Neural progenitor cell (in vitro differentiated cells): Measurements from ENCODE around the gene FOXK2. TPM values are rescaled to one million over a fixed set of nuclear protein-coding genes. Genes with fewer than 3 reads are reported as not detected.

Source experiments
- DNase-seq: peaks from one replicate; pipeline ENCODE4 v3.0.0-alpha.2; 2016; ENCODE audit warnings: low spot score
- H2AFZ ChIP-seq: fragments of 200-600 bp; sonication (generic); replicated peaks from 2 replicates; pipeline ENCODE4 v1.6.1; 2016; ENCODE audit warnings: antibody characterized with exemption
- H3F3A ChIP-seq: fragments of 200-600 bp; sonication (generic); 2 replicates; pipeline ENCODE4 v1.6.1; 2016; ENCODE audit warnings: antibody characterized with exemption, low read depth
- H3K27ac ChIP-seq: fragments of 200-600 bp; sonication (generic); 2 replicates; pipeline ENCODE4 v1.5.1; 2016; ENCODE audit warnings: mild to moderate bottlenecking
- H3K27me3 ChIP-seq: fragments of 200-600 bp; sonication (generic); 2 replicates; pipeline ENCODE4 v1.6.1; 2016; ENCODE audit warnings: mild to moderate bottlenecking, moderate library complexity
- H3K36me3 ChIP-seq: fragments of 200-600 bp; sonication (generic); 2 replicates; pipeline ENCODE4 v1.5.1; 2016
- H3K4me1 ChIP-seq: fragments of 200-600 bp; sonication (generic); 2 replicates; pipeline ENCODE4 v1.6.1; 2016; ENCODE audit warnings: mixed run types
- H3K4me2 ChIP-seq: fragments of 200-600 bp; sonication (generic); 2 replicates; pipeline ENCODE4 v1.6.1; 2016
- H3K4me3 ChIP-seq: fragments of 200-600 bp; sonication (generic); 2 replicates; pipeline ENCODE4 v1.5.1; 2016
- H3K79me2 ChIP-seq: fragments of 200-600 bp; sonication (generic); 2 replicates; pipeline ENCODE4 v1.6.1; 2016; ENCODE audit warnings: low read depth
- H3K9ac ChIP-seq: fragments of 200-600 bp; sonication (generic); 2 replicates; pipeline ENCODE4 v1.6.1; 2016
- H3K9me3 ChIP-seq: fragments of 200-600 bp; sonication (generic); 2 replicates; pipeline ENCODE4 v1.5.1; 2016; ENCODE audit warnings: low read depth
- H4K20me1 ChIP-seq: fragments of 200-600 bp; sonication (generic); 2 replicates; pipeline ENCODE4 v1.6.1; 2016; ENCODE audit warnings: low read depth
- H3K27ac Mint-ChIP-seq: 3 replicates; pipeline ENCODE4 v1.8.0; 2021; ENCODE audit warnings: mixed read lengths
- H3K27me3 Mint-ChIP-seq: 2 replicates; pipeline ENCODE4 v1.8.0; 2022; ENCODE audit warnings: low read depth, mild to moderate bottlenecking, inconsistent platforms, moderate library complexity, mixed read lengths; ENCODE audit not compliant: insufficient read depth
- H3K36me3 Mint-ChIP-seq: 3 replicates; pipeline ENCODE4 v1.8.0; 2021; ENCODE audit warnings: mixed read lengths
- H3K4me1 Mint-ChIP-seq: 3 replicates; pipeline ENCODE4 v1.8.0; 2021; ENCODE audit warnings: mixed read lengths
- H3K4me3 Mint-ChIP-seq: 3 replicates; pipeline ENCODE4 v1.8.0; 2021; ENCODE audit warnings: mild to moderate bottlenecking, moderate library complexity, mixed read lengths
- H3K9me3 Mint-ChIP-seq: 3 replicates; pipeline ENCODE4 v1.8.0; 2020; ENCODE audit warnings: mixed read lengths
- EZH2 ChIP-seq: fragments of 200-600 bp; sonication (generic); IDR thresholded peaks from 2 replicates; pipeline ENCODE4 v1.6.1; 2017; ENCODE audit warnings: antibody characterized with exemption, mild to moderate bottlenecking, moderate library complexity
- EZH2phosphoT487 ChIP-seq: fragments of 200-600 bp; sonication (generic); IDR thresholded peaks from 2 replicates; pipeline ENCODE4 v1.6.1; 2017; ENCODE audit warnings: antibody characterized with exemption
- total RNA-seq: library from RNA; depleted of rRNA; stranded (reverse); fragments of >200 nt; gene quantifications from 2 replicates; pipeline ENCODE4 v1.2.3, GENCODE V29; 2015; ENCODE audit warnings: low replicate concordance
- TF ChIP-seq, protein P1 (sequence below): fragments of 200-600 bp; sonication (generic); IDR thresholded peaks from 2 replicates; pipeline ENCODE4 v1.5.1; 2017; ENCODE audit warnings: antibody characterized with exemption, mild to moderate bottlenecking

The FOXK2 gene
- total RNA-seq, 1 donor from 2014 or later = 28.1 TPM

GRCh38 chr17:82627405-82627804 is 107.9 kb downstream of the FOXK2 start:
- Mint-ChIP-seq H3K4me1 (no peaks in the 10 kb centered on the region), H3K4me3 (no peak overlapping the region), H3K27me3 (no peaks in the 10 kb centered on the region), H3K9me3 (no peaks in the 10 kb centered on the region), H3K27ac (no peak overlapping the region), H3K36me3 (peaks cover 30% of the 10 kb centered on the region)
- Histone ChIP-seq H3K27me3 (no peaks in the 10 kb centered on the region), H3K36me3 (no peaks in the 10 kb centered on the region), H3K27ac (no peak overlapping the region), H3K4me1 (no peaks in the 10 kb centered on the region), H3K79me2 (peaks cover 21% of the 10 kb centered on the region), H3K9me3 (no peaks in the 10 kb centered on the region), H3K4me3 (no peak overlapping the region), H2AFZ (no peak overlapping the region), H4K20me1 (peaks cover 34% of the 10 kb centered on the region), H3K9ac (no peak overlapping the region), H3K4me2 (no peak overlapping the region), H3F3A (no peaks in the 10 kb centered on the region)
- no peak for DNase-seq
- TF ChIP-seq EZH2phosphoT487 (no peak), EZH2 (no peak)
- TF ChIP-seq, protein P1, sequence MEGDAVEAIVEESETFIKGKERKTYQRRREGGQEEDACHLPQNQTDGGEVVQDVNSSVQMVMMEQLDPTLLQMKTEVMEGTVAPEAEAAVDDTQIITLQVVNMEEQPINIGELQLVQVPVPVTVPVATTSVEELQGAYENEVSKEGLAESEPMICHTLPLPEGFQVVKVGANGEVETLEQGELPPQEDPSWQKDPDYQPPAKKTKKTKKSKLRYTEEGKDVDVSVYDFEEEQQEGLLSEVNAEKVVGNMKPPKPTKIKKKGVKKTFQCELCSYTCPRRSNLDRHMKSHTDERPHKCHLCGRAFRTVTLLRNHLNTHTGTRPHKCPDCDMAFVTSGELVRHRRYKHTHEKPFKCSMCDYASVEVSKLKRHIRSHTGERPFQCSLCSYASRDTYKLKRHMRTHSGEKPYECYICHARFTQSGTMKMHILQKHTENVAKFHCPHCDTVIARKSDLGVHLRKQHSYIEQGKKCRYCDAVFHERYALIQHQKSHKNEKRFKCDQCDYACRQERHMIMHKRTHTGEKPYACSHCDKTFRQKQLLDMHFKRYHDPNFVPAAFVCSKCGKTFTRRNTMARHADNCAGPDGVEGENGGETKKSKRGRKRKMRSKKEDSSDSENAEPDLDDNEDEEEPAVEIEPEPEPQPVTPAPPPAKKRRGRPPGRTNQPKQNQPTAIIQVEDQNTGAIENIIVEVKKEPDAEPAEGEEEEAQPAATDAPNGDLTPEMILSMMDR = no peak

DNA sequence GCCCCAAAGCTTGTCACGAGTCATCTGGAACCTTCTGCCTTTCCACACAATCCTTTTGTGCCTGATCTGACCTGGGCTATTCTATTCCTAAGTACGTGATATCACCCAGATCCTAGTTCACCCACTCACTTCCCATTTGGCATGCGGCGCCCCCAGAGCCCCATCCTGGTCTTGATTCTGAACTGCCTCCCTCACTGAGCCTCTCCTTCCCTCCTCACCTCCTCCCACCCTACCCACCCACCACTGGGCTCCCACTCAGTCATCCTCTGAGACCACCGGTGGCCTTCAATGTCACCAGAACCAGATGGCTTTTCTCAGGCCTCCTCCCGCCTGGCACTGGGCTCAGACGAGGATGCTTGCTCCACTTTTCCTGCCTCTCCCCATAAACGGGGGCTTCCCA is 110.2 kb downstream of the FOXK2 start:
- H3K4me3 Mint-ChIP-seq = no peak overlapping the region
- Histone ChIP-seq H3K4me2 (no peak overlapping the region), H2AFZ (no peak overlapping the region), H3K79me2 (peaks cover 44% of the 10 kb centered on the region), H4K20me1 (peaks cover 53% of the 10 kb centered on the region), H3K27me3 (no peaks in the 10 kb centered on the region), H3K9ac (no peak overlapping the region), H3K4me3 (no peak overlapping the region), H3K36me3 (no peaks in the 10 kb centered on the region), H3K9me3 (no peaks in the 10 kb centered on the region), H3K27ac (no peak overlapping the region), H3K4me1 (no peaks in the 10 kb centered on the region), H3F3A (no peaks in the 10 kb centered on the region)
- no peak overlapping the region for H3K27ac Mint-ChIP-seq
- peaks cover 3% of the 10 kb centered on the region for H3K27me3 Mint-ChIP-seq
- H3K4me1 Mint-ChIP-seq = no peaks in the 10 kb centered on the region
- DNase-seq = no peak
- H3K9me3 Mint-ChIP-seq = no peaks in the 10 kb centered on the region
- TF ChIP-seq EZH2phosphoT487 (no peak), EZH2 (no peak)
- TF ChIP-seq, protein P1 = no peak
- H3K36me3 Mint-ChIP-seq = peaks cover 29% of the 10 kb centered on the region

DNA sequence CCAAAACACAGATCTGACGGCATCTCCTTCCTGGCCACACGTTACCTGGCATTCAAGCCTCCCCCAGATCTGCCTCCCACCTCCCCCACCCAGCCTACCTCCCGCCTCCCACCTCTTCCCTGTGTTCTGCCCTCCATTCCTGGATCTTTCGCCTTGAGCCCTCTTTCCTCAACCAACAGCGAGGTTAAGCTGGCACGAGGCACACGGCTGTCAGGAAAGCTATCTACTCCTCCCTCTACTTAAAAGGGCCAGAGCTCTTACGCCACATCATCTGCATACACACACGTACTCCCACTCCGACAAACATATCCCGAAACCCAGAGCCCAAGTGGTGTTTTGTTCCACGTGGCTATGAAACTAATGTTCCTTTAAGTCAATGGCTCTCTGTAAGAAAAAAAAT is 110.7 kb downstream of the FOXK2 start:
- no peak overlapping the region for H3K9ac ChIP-seq
- H3K4me2 ChIP-seq = no peak overlapping the region
- H3K27ac ChIP-seq = no peak overlapping the region
- no peak overlapping the region for H2AFZ ChIP-seq
- H3K36me3 ChIP-seq = no peaks in the 10 kb centered on the region
- peaks cover 58% of the 10 kb centered on the region for H4K20me1 ChIP-seq
- H3K9me3 ChIP-seq = no peaks in the 10 kb centered on the region
- H3K27me3 Mint-ChIP-seq = peaks cover 3% of the 10 kb centered on the region
- no peaks in the 10 kb centered on the region for H3K4me1 Mint-ChIP-seq
- H3K27me3 ChIP-seq = no peaks in the 10 kb centered on the region
- no peak for DNase-seq
- H3K4me3 Mint-ChIP-seq = no peak overlapping the region
- H3K4me3 ChIP-seq = no peak overlapping the region
- H3K27ac Mint-ChIP-seq = peak overlapping the region; percentile 59
- H3F3A ChIP-seq = no peaks in the 10 kb centered on the region
- H3K9me3 Mint-ChIP-seq = no peaks in the 10 kb centered on the region
- peaks cover 49% of the 10 kb centered on the region for H3K79me2 ChIP-seq
- TF ChIP-seq, protein P1 = no peak
- no peak for TF ChIP-seq EZH2phosphoT487
- no peak for TF ChIP-seq EZH2
- peaks cover 25% of the 10 kb centered on the region for H3K36me3 Mint-ChIP-seq
- no peaks in the 10 kb centered on the region for H3K4me1 ChIP-seq

DNA sequence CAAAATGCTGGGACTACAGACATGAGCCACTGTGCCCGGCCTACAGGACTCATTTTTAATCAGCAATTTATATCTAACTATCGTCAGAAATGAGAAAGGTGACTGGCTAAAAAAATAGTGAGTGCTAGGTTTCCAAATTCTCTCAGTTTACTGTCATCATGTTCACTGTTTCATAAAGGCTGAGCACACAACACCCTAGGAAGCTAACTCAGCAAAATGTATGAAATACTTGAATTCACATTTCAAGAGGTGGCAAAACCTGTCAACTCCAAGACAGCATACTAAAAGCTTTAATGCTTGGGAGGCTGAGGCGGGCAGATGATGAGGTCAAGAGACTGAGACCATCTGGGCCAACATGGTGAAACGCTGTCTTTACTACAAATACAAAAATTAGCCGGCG is 112.0 kb downstream of the FOXK2 start:
- Histone ChIP-seq H3K4me2 (no peak overlapping the region), H3K9me3 (no peaks in the 10 kb centered on the region), H3K9ac (no peak overlapping the region), H3K27ac (no peak overlapping the region), H4K20me1 (peaks cover 69% of the 10 kb centered on the region), H3K4me1 (no peaks in the 10 kb centered on the region), H3F3A (no peaks in the 10 kb centered on the region), H3K4me3 (no peak overlapping the region), H3K27me3 (no peaks in the 10 kb centered on the region), H3K79me2 (peaks cover 62% of the 10 kb centered on the region), H3K36me3 (no peaks in the 10 kb centered on the region), H2AFZ (no peak overlapping the region)
- H3K9me3 Mint-ChIP-seq = no peaks in the 10 kb centered on the region
- no peak for DNase-seq
- H3K4me3 Mint-ChIP-seq = no peak overlapping the region
- TF ChIP-seq EZH2phosphoT487 (no peak), EZH2 (no peak)
- TF ChIP-seq, protein P1 = no peak
- no peak overlapping the region for H3K27ac Mint-ChIP-seq
- no peaks in the 10 kb centered on the region for H3K4me1 Mint-ChIP-seq
- H3K27me3 Mint-ChIP-seq = peaks cover 3% of the 10 kb centered on the region
- H3K36me3 Mint-ChIP-seq = peaks cover 20% of the 10 kb centered on the region
